ENCODE results near the gene FOXC2.

Gene FOXC2

DNA sequence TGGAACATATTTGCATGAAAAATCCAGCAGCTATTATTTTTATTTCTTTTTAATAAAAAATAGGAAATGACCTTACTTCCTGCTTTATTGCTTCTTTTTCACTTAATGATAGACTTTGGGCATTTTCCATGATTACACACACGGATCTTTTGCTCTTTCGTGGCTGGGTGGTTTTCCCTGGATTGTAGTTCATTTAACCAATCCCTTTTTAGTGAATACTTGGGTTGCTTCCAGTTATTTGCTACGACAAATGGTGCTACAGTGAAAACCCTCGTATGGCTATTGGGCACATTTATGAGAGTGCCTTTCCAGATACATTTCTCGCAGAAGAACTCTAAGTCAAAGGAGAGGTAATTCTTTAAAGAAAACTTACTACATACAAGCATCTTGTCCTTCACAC, 50.3 kb downstream of the FOXC2 start:
- DNase-seq (ENCODE audit: low read depth), result no peak

DNA sequence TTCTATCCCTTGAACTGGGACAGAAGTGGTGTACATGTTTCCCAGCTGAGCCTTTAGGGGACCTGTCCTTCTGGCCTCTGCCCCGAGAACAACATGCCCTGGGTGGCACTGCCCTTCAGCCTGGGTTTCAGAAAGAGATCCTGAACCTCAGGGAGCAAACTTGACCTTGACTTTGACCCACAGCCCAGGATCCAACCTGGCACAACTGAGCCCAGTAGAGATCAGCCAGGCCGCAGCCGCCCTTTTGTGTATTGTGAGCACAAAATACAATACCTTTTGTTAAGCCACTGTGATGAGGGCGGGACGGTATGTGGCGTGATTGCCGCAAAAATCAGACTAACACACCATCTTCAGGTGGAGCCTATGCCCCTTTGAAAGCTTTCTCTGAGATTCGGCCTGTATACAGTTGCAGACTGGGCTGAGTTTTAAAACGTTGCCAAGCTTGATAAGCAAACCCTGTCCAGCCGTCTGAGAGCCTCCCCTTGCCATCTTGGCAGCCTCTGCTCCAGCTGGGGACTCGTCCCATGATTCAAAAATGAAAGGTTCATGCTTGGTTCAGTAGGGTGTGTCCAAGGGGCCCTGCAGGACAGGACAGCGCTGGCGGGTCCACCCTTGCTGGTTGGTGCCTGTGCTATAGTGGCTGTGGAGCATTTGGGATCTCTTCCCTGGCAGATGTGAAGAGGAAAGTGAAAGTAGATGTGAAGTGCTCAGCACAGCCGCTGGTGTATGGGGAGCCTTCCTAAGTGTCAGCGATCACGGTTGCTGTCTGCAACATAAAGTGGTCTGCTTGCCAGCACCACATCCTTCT, 52.0 kb downstream of the FOXC2 start:
- no peak for DNase-seq (ENCODE audit: low read depth)
